ENCODE measurements around the gene MAP4K1.

GRCh38 chr19:38648769-38649304 lies 31.1 kb upstream of the MAP4K1 start:
- TF ChIP-seq EZH2 (optimal IDR thresholded peaks at IDR 0.05; ENCODE audit: low read depth, low read length) (no peak), CTCF (IDR thresholded peaks at IDR 0.05; ENCODE audit: low read length) (no peak)

All from MM.1S (cell line).